Fibroblast of villous mesenchyme (primary cell): ENCODE results near the gene FHIP2A. TPM values are rescaled to one million over a fixed set of nuclear protein-coding genes. Genes with fewer than 3 reads are reported as not detected.

ENCODE experiments used
- DNase-seq: peaks from one replicate; pipeline ENCODE4 v3.0.0-alpha.2; 2010; ENCODE audit warnings: low read depth
- H3K4me3 ChIP-seq: 2 replicates; pipeline ENCODE4 v1.5.1; 2011; ENCODE audit warnings: low read depth, mild to moderate bottlenecking, low read length
- total RNA-seq: library from RNA; depleted of rRNA; stranded (reverse); fragments of >200 nt; gene quantifications from 2 replicates; pipeline ENCODE4 v1.2.3, GENCODE V29; 2012
- TF ChIP-seq, protein P1 (sequence below): IDR thresholded peaks from 2 replicates; pipeline ENCODE4 v1.5.1; 2012; ENCODE audit warnings: low read depth, mild to moderate bottlenecking, low read length; ENCODE audit not compliant: insufficient read depth

The FHIP2A gene
- total RNA-seq, 1 donor: 38.0 TPM

DNA sequence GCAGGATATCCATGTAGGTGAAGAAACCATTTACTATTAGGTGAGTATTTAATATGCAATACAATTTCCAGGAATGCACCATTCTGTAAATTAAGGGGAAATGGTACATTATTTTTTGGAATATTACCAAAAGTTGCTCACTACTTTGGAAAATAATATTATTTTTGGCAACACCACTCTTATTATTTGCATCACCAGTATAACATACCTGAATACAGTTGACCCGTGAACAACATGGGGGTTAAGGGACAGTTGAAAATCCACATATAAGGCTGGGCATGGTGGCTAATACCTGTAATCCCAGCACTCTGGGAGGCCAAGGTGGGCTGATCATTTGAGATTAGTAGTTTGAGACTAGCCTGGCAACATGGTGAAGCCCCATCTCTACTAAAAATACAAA, 21.2 kb upstream of the FHIP2A start:
- H3K4me3 ChIP-seq: no peak overlapping the region
- TF ChIP-seq, protein P1, sequence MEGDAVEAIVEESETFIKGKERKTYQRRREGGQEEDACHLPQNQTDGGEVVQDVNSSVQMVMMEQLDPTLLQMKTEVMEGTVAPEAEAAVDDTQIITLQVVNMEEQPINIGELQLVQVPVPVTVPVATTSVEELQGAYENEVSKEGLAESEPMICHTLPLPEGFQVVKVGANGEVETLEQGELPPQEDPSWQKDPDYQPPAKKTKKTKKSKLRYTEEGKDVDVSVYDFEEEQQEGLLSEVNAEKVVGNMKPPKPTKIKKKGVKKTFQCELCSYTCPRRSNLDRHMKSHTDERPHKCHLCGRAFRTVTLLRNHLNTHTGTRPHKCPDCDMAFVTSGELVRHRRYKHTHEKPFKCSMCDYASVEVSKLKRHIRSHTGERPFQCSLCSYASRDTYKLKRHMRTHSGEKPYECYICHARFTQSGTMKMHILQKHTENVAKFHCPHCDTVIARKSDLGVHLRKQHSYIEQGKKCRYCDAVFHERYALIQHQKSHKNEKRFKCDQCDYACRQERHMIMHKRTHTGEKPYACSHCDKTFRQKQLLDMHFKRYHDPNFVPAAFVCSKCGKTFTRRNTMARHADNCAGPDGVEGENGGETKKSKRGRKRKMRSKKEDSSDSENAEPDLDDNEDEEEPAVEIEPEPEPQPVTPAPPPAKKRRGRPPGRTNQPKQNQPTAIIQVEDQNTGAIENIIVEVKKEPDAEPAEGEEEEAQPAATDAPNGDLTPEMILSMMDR: no peak
- no peak for DNase-seq

DNA sequence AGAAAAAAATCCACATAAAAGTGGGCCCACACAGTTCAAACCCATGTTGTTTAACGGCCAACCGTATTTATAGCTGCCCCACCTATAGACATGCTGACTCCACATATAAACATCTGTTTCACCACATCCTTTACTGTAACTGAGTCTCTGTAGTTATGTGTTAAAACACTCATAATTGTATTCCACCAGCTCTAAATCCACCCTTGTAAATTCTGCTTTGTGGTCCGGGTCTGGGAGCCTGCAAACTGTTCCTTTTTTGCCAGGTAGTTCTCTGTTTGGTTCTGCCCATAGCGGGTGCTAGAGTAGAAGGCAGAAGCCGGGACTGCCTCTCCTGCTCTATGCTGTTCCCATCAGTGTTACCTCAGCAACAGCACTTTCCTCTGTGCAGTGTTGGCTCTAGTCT, 20.2 kb upstream of the FHIP2A start:
- TF ChIP-seq, protein P1: no peak
- no peak overlapping the region for H3K4me3 ChIP-seq
- DNase-seq: peak; percentile 68

DNA sequence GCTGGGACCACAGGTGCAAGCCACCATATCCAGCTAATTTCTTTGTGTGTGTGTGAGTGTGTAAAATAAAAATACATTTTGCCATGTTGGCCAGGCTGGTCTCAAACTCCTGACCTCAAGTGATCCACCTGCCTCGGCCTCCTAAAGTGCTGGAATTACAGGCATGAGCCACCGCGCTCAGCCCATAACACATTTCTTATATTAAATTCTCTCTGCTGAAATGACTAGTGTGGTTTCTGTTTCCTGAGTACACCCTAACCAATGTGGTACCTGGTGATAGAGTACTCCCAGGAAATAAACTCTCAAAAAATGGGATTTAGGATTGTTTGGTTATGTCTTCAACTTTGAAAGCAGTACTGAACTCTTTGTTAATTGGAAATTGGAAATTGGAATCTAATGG, 19.4 kb upstream of the FHIP2A start:
- DNase-seq: no peak
- TF ChIP-seq, protein P1: no peak
- no peak overlapping the region for H3K4me3 ChIP-seq

DNA sequence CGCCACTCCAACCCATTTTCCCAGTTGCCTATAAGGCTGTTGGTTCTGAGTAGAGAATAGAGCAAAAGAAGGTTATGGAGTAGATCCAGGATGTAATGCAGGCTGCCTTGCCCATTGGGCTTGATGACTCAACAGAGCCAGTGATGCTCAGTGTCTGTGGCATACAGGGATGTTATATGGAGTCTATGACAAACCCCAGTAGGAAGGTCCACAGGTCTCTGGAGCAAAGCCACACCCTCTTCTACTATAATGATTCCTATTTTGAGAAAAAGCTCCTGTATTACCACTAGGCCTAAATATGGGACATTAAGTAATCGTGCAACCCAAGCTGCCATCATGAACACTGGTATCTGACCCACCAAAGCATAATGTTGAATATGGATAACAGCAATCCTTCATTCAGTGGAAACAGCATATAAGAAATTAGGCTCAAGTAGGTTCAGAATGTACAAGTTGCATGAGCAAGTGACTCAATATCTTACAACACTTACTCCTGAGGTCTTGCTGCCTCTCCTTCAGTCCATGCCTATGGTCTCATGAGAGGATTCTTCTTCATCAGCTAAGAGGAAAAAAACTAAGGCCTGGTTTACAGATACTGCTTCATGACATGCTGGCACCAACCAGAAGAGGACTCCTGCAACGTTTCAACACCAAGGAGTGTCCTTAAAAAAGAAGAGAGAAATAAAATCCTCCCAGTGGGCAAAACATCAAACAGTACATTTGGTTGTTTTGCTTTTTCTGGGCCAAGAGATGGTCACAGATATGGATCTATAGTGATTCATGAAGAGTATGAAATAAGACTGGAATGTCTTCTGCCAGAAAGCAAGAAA, 14.8 kb upstream of the FHIP2A start:
- DNase-seq: peak; percentile 60
- TF ChIP-seq, protein P1: no peak
- no peak overlapping the region for H3K4me3 ChIP-seq

DNA sequence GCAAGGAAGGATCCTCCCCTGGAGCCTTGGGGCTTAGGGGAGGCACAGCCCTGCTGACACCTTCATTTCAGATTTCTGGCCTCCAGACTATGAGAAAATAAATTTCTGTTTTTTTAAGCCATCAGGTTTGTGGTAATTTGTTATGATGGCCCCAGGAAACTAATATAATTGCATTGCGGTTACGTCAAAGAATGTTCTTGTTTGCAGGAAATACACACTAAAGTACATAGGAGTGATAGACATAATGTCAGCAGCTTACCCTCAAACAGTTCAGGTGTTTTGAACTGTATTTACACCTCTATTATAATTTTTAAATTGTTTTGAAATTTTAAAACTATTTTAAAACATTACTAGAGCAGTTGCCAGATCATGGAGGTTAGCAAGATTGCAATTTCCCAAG, 12.6 kb upstream of the FHIP2A start:
- no peak for DNase-seq
- TF ChIP-seq, protein P1: no peak
- H3K4me3 ChIP-seq: no peak overlapping the region

- TF ChIP-seq, protein P1: no peak
- no peak overlapping the region for H3K4me3 ChIP-seq
- DNase-seq: no peak
Observed at GRCh38 chr10:114810926-114811325, 10.7 kb upstream of the FHIP2A start.

GRCh38 chr10:114811862-114812261, 9.7 kb upstream of the FHIP2A start:
- DNase-seq: no peak
- no peak overlapping the region for H3K4me3 ChIP-seq
- TF ChIP-seq, protein P1: no peak
